NCI-H2081 treated with DMSO at 0.1 percent for 48 hours (cell line): ENCODE measurements around the gene HS3ST3B1.

Experiments used
- DNase-seq: peaks from one replicate; lab custom pipeline; 2025; lab: John Stamatoyannopoulos, UW

The HS3ST3B1 gene

DNA sequence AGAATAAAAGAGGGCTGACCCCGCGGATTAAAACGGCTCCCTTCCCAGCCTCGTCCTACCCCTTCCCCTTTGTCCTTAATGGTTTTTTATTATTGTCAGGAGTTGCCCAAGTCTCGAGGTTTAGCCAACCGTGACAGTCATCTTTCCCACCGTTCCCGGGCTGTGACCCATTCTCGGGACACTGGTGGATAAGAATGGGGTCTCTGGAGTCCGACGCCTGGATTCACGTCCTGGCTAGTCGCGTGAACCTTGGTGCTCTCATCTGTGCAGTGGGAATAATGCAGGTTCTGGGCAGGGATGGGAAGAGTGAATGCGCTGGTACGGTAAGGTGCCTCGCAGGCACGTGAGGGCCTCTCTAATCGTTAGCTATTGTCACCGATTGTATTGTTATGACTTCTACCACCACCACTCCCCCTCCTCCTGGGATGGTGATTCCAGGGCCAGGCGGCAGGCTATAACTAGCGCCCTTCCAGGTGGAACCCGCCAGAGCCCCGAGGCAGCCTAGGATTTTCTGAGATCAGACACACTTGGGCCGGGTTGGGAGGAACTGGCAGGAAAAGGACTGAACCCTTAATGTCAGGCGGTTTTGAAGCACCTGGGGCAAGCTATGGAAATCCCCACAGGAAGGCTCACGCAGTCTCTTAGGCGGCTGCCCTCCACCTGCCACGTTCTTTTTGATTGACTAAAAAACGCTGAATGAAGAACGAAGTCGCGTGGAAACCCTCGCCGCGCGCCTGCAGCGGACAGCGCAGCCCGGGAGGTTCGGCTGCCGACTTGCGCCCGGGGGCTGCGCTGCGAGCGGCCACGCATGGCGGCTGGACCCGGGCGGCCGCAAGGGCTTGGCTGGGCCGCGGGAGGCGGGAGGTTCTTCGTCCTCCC, 2.7 kb downstream of the HS3ST3B1 start:
- no peak for DNase-seq

DNA sequence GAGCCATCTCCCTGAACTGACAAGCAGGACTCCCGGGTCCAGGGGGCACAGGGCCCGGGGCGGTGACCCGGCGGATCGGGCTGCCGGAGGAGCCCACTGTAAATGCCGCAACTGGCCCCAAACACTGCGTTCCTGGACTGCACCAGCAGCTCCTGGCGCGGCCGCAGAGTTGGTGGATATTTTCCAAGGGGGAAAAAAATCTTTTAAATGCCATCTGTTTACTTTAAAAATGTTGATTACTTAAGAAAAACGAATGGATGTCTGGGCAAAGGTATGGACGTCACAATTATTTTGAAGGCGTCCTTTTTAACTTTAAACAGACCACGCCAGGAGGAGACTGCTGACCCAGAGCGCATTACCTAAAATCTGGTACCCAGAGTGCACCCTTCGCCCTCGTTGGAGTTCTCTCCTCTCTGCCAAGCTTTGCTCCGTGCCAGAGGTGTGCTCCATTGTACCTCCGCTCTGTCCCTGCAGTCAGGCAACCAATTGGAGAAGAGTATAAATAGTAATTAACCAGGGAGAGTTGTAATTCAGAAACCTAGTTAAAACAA, 3.4 kb downstream of the HS3ST3B1 start:
- DNase-seq, result no peak

- no peak for DNase-seq
These were observed 4.1 kb downstream of the HS3ST3B1 start for GRCh38 chr17:14304773-14305517.

DNA sequence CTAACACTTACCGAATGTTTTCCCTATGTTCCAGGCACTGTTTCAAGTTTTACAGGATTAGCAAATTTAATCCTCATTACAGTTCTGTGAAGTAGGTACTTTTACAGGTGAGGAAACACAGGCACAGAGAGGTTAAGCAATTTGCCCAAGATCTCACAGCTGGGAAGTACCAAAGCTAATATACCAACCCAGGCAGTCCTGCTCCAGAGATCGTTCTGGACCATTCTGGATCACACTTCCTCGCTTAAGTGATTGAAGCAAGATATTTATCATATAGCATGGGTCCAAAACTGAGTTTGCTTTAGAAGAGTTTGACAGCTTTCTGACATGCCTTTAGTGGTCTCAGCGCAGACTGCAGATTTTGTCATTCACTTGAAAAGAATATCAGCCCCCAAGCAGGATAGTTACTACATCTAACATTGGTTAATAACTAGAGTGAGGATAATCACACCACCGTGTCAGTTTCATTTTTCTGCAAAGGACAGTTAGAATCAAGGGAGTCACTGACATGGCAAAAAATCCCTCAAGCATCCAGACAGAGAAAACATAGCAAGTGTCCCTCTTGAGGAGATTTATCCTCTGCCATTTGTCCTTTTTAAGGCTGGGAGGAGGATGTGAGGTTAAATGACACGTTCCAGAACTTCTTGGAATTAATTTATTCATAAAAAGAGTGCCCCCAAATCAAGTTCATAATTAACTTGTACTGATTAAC, 5.1 kb downstream of the HS3ST3B1 start:
- DNase-seq, result no peak

GRCh38 chr17:14306596-14306995, 5.7 kb downstream of the HS3ST3B1 start:
- no peak for DNase-seq

DNA sequence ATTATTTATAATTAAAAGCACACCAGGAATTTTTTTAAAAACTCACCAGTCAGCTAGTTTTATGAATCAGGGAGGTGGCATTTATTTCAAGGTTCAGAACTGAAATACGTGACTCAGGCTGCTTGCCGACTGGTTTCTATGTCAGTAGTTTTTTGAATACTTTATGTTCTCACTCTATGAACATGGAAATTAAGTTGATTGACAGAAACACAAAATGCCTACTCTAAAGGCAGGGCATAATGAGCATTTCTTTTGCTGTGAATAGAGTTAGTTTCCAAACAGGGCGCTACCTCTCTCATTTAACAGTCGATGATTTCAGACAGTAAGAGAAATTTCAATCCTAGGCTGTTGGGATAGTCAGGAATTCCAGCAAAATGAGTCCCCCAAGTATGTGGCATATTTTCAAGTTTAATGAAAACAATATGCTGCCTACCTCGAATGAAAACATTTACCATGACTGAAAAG, 6.7 kb downstream of the HS3ST3B1 start:
- no peak for DNase-seq

GRCh38 chr17:14308636-14308964, 7.7 kb downstream of the HS3ST3B1 start:
- no peak for DNase-seq

DNA sequence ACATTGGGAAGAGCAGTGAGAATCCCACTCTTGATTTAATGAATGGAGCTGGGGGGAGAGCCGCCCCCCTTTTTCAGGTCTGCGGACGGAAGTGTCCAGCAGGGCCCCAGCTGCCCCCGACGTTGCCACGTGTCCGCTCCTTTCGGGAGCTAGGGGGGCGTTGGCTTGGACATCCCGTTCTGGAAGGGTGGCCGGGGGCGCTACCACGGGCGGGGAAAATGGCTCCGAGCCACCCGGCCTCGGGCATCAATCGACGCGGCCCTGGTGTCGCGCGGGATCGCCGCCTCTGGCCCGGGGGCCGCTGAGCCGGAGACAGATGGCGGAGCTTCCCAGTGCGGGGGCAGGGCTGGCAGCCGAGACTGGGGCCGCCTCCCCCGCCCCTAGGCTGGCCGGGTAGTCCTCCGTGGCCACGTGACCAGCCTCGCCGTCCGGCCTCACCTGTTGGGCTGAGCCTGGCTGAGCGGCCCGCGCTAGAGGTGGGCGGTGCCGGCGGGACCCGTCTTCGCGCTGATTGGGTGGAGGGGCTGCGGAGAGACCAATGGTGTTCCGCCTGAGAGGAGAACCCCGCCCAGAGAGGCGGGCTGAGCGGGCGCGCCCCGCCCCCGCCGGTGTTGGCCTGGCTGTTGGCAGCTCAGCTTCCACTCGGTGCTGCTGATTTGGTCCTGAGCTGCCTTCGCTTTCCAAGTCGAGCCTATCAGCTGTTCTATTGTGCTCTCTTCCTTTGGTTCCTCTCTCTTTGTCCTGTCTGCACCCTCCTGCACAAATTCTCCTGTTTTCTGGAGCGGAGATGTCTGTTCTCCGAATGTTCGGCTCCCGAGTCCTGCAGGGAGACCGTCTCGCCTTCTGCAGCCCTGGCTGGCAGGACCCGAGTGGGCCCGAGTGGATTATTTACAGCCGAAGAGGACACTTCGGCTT, 8.3 kb downstream of the HS3ST3B1 start:
- DNase-seq, result no peak

DNA sequence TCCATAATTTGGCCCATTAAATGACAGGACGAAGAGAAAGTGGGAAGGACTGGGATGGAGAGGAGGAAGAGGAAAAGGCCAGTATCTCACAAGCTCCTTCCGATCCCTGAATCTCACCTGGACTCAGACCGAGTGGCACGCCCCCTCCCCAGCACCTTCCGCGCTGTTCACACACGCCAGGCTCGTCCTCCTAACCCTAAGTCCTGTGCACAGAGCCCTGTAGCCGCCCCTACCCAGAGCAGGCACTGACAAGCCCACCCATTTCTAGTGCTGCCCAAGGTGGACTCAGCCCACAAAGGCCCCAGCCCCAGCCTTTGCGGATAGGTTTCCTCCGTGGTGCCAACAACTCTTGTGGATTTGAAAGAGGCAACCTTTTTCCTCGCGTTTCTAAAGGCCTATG, 9.2 kb downstream of the HS3ST3B1 start:
- no peak for DNase-seq

DNA sequence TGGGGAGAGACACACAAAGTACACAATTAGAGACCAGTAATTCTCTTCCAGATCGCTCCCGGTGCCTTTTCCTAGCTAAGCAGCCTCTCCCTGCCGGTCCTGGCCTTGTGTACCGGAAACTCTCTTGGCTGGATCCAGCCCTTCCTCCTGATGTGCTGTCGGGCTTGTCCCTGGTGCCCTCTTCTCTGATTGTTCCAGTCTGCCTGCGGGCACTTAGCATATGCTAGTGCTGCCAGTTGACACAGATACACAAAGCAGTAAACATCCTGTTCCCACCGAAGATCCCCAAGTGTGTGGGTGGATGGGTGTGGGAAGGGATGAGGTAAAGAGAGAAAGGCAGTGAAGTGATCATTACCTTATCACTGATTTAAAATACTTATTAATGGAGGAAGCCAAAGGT, 9.7 kb downstream of the HS3ST3B1 start:
- no peak for DNase-seq

DNA sequence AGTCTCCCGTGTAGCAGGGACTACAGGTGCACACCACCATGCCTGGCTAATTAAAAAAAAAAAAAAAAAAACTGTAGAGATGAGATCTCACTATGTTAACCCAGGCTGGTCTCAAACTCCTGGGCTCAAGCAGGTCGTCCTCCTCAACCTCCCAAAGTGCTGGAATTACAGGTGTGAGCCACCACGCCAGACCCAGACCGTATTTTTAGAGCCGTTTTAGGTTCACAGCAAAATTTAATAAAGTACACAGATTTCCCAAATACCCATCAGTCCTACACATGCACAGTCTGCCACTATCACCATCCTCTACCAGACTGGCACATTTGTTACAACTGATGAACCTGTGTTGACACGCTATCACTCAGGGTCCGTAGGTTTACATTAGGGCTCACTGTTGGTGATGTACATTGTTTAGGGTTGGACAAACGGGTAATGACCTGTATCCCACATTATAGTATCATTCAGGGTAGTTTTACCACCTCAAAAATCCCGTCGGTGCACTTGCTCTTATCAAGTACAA, 10.4 kb downstream of the HS3ST3B1 start:
- no peak for DNase-seq

DNA sequence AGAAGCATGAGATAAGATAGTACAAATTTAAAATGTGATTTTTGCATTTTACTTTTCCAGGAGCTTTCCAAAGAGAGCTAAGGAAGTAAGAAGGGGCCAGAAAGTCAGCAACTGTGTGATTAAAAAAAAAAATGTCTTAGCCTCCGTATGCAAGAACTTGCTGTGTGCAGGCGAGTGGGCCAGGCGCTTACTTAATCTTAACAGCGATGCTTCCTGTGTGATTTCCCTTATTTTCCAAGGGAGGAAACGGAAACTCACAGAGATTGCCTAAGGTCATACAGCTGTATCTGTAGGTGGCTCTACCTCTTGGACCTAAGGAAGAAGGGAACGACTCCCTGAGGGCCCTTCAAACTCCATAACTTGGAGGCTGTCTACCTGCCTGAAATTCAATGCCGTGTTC, 11.1 kb downstream of the HS3ST3B1 start:
- DNase-seq, result no peak

DNA sequence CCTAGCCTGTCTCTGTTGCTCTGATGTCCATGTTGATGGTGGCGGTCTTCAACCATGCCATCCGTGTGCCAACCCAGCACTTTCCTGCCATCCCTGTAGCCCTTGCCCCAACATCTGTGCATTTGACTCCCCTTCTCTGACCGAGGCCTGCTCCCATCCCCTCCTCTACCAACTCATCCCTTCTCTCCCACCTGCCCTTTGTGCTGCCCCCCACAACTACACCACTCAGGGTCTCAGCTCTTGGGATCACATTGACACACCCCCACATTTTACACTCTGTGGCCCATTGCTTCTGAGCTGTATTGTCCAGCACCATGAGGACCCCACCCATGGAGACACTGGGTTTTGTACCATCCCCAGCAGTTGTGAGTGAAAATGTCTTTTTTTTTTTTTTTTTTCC, 11.6 kb downstream of the HS3ST3B1 start:
- DNase-seq, result no peak

DNA sequence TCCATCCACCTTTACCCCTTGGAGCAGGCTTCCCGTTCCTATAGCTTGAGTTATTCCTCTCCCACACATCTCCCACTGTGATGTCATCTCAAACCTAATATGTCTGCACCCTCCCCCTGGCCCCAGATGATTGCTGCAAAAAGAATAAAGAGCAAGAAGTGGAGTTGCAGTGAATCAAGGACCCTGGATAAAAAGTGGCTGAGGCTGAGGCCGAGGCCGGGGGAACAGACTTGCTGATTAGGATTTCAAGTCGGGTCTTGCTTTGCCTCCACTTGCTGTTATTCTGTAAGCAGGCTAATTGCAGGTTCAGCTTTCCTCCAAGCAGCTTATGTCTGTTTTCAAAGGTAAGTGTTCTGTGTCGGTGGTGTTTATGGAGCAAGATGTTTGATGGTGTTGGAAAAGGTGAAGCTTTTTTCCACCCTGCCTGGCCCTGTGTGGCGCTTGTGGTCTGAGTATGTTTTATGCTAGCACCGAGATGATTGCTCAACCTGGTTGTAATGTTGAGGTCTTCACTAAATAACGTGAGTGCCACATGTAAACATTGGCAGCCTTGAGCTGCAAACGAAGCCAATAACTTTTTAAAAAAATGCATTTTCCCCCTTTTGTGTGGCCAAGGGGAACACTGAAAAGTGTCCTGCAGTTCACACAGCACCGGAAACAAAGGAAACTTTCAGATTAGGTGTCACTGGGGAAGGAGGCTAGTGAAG, 15.4 kb downstream of the HS3ST3B1 start:
- DNase-seq, result no peak

- no peak for DNase-seq
These were observed 16.5 kb downstream of the HS3ST3B1 start for GRCh38 chr17:14317383-14317782.

DNA sequence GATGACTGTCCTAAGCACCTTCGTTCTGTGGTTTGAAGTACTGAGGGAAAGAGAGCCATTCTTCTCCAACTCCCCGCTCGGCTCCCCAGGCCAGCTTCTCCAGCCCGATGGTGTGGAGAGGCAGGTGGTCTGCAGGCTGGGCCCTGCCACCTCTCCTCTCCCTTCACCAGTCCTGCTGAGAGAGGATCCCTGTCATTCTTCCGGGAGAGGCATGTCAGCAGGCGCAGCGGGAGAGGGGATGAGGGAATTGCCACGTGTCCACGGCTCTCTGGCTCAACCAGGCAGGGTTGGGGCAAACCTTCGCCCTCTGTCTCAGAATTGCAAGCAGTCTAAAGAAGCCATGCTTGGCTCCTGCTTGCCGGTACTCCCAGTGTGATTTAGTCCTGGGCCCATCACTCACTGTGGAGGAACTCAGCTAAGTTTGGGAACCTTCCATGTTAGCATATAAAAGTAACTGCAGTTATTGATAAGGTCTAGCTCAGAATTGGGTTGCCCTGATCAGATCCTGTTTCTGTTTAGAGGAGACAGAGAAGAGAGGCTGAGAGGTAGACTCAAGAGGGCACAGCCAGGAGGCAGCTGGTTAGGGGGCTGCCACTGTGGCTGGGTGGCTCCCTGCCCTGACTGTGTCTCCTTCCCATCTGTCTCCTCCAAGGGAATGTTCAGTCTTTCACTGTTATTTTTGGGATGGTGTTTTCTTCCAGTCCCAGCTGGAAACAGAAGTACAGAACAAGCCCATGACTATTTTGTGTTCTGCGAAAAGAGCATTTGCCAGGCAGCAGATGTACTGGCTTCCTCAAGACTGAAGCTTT, 17.4 kb downstream of the HS3ST3B1 start:
- DNase-seq, result no peak

GRCh38 chr17:14318918-14319205, 18.0 kb downstream of the HS3ST3B1 start:
- DNase-seq, result no peak

DNA sequence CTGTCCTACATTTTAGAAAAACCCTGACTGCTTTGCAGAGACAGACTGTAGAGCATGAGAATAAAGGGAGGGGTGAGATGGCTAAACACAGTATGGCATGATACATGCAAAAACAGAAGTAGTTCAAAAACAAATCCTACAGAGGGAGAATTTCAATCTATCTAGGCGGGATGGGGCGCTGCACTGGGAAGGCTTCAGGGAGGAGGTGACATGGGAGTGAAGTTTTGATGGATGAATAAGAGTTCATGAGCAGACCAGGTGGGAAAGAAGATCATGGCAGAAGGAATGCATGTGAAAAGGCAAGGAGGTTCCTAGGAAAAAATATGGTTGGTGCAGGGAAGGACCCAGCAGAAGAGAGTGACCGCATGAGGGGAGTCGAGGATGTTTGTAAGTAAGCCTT, 19.2 kb downstream of the HS3ST3B1 start:
- no peak for DNase-seq

DNA sequence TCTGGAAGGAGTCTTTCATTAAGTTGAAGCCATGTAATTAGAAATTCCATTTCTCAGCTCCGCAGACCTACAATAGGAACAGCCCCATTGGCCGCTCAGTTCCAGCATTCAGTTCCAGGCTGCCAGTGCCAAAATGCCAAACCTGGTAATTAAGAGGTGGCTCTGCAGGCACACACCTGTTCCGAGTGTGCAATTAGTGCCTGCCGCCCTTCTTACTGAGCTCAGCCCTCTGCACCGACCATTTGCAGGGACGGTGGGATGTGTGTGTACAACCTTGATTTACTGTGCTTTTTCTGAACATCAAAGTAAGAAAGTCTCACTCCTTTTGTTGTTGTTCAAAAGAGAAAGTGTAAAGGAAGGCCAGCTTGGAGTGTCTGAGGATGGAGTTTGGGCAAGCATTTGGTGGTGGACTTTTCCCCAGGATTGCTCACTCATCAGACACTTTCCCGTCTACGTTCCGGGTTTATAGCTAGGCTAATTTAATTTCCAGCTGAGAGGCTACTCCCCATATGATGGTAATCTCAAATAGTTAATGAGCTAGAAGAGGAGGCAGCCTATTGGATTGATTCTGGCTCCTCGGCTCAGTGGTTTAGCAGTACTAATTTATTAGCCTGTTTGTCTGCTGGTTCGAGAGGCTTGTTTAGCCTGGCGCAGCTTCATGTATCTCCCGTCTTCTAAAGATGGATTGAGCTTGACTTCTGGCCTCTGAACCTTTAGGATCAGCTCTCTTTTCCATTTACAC, 20.0 kb downstream of the HS3ST3B1 start:
- no peak for DNase-seq
